ENCODE results near the gene IRX3. TPM values are rescaled to one million over a fixed set of nuclear protein-coding genes. Genes with fewer than 3 reads are reported as not detected.

Gene IRX3
- total RNA-seq, 1 donor from 2014 or later = 1.0 TPM

- DNase-seq = no peak
These were observed 4.5 kb upstream of the IRX3 start for GRCh38 chr16:54290833-54291655.

- no peak for DNase-seq
These were observed 3.6 kb upstream of the IRX3 start for GRCh38 chr16:54289945-54290832.

- DNase-seq = no peak
These were observed 2.8 kb upstream of the IRX3 start for GRCh38 chr16:54289242-54289944.

GRCh38 chr16:54288835-54289241 lies 2.3 kb upstream of the IRX3 start:
- no peak for DNase-seq

GRCh38 chr16:54288030-54288834 lies 1.6 kb upstream of the IRX3 start:
- DNase-seq = no peak

- no peak for DNase-seq
These were observed 793 bp upstream of the IRX3 start for GRCh38 chr16:54287131-54288029.

- peak; percentile 20 for DNase-seq
These were observed 559 bp downstream of the IRX3 start for GRCh38 chr16:54286090-54286365.

GRCh38 chr16:54285414-54286089 lies 1.0 kb downstream of the IRX3 start:
- peak; percentile 14 for DNase-seq

- DNase-seq = no peak
These were observed 1.6 kb downstream of the IRX3 start for GRCh38 chr16:54284931-54285413.

- DNase-seq = peak; percentile 9
These were observed 2.2 kb downstream of the IRX3 start for GRCh38 chr16:54284319-54284930.

- DNase-seq = no peak
These were observed 2.8 kb downstream of the IRX3 start for GRCh38 chr16:54283725-54284318.

GRCh38 chr16:54282928-54283724 lies 3.5 kb downstream of the IRX3 start:
- no peak for DNase-seq

- peak; percentile 52 for DNase-seq
These were observed 4.2 kb downstream of the IRX3 start for GRCh38 chr16:54282202-54282927.

- no peak for DNase-seq
These were observed 4.9 kb downstream of the IRX3 start for GRCh38 chr16:54281535-54282201.

- DNase-seq = no peak
These were observed 5.8 kb downstream of the IRX3 start for GRCh38 chr16:54280751-54281150.

GRCh38 chr16:54277845-54278703 lies 8.5 kb downstream of the IRX3 start:
- DNase-seq = no peak
